Keratinocyte (primary cell): Measurements from ENCODE around the gene ADAM22.

Experiments used
- CTCF ChIP-seq, 3 experiments: IDR thresholded peaks in 1 of 3; conservative IDR thresholded peaks in 1 of 3; optimal IDR thresholded peaks in 1 of 3; 2 replicates in 2 of 3; 3 replicates in 1 of 3; pipeline versions ENCODE3 to v1.5.1; 2011; ENCODE audit warnings: low read length in 3 of 3, mild to moderate bottlenecking in 3 of 3, moderate library complexity in 2 of 3, control low read depth in 1 of 3, inconsistent platforms in 1 of 3; ENCODE audit not compliant: insufficient read depth in 2 of 3; ENCODE audit errors: extremely low read depth in 1 of 3
- EZH2 ChIP-seq: IDR thresholded peaks from one replicate; pipeline ENCODE4 v1.6.1; 2012; ENCODE audit warnings: inconsistent platforms, mild to moderate bottlenecking, low read length, moderate library complexity

DNA sequence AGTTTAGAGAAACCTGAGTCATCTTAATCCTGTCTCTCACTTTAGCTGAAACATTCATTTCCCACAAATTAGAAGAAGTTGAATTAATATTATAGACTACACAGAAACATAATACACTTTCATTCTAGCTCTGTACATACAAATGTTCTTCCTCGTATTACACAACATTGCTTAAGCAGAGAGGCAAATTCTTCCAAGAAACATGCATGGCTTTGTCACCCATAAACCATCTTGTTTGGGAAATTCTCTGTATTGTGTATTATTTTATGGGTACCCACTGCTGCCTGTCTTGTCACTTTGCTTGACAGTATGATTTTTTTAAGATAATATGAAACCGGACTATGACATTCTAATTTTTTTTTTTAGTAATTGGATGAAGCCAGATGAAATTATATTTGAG, 181.8 kb downstream of the ADAM22 start:
- TF ChIP-seq CTCF (optimal IDR thresholded peaks at IDR 0.05 in 1 of 3, IDR thresholded peaks at IDR 0.05 in 1 of 3, conservative IDR thresholded peaks at IDR 0.05 in 1 of 3; ENCODE audit: extremely low read depth in 1 of 3, insufficient read depth in 2 of 3, low read length in 3 of 3): no peak
- TF ChIP-seq EZH2: no peak
